Mucosa of stomach (tissue), 1 donor: ENCODE data around the gene AMMECR1.

ENCODE experiments used
- H3K27me3 ChIP-seq: one replicate; pipeline ENCODE4 v1.7.0; 2013; ENCODE audit warnings: mild to moderate bottlenecking, low read length; ENCODE audit not compliant: control insufficient read depth, insufficient read depth
- H3K36me3 ChIP-seq: one replicate; pipeline ENCODE4 v1.7.0; 2013; ENCODE audit warnings: low read length; ENCODE audit not compliant: control insufficient read depth, insufficient read depth
- H3K4me1 ChIP-seq: one replicate; pipeline ENCODE4 v1.7.0; 2013; ENCODE audit warnings: mild to moderate bottlenecking, low read length; ENCODE audit not compliant: control insufficient read depth, insufficient read depth
- H3K4me3 ChIP-seq: one replicate; pipeline ENCODE4 v1.7.0; 2013; ENCODE audit warnings: low read length
- H3K9ac ChIP-seq: one replicate; pipeline ENCODE4 v1.7.0; 2013; ENCODE audit warnings: mild to moderate bottlenecking, low read length, moderate library complexity
- H3K9me3 ChIP-seq: one replicate; pipeline ENCODE4 v1.7.0; 2013; ENCODE audit warnings: mild to moderate bottlenecking, low read length, moderate library complexity; ENCODE audit not compliant: control insufficient read depth
- donor health status: Pancreatic carcinoma.

The AMMECR1 gene

DNA sequence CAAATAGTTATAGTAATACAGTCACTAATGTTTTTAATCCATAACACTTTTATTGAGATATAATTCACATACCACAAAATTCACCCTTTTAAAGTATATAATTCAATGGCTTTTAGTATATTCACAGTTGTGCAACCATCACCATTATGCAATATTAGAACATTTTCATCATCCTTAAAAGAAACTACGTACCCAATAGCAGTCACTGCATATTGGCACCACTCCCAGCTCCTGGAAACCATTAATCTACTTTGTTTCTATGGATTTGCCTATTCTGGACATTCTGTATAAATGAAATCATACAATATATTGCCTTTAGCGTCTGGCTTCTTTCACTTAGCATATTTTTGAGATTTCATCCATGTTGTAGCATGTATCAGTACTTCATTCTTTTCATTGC lies 99.3 kb downstream of the AMMECR1 start:
- Histone ChIP-seq H3K36me3 (no peaks in the 10 kb centered on the region), H3K27me3 (no peaks in the 10 kb centered on the region), H3K4me1 (no peaks in the 10 kb centered on the region), H3K9me3 (no peaks in the 10 kb centered on the region), H3K4me3 (no peak overlapping the region), H3K9ac (no peak overlapping the region)

GRCh38 chrX:110216027-110216426 lies 101.9 kb downstream of the AMMECR1 start:
- no peak overlapping the region for H3K9ac ChIP-seq
- no peak overlapping the region for H3K4me3 ChIP-seq
- no peaks in the 10 kb centered on the region for H3K27me3 ChIP-seq
- no peaks in the 10 kb centered on the region for H3K9me3 ChIP-seq
- H3K36me3 ChIP-seq: no peaks in the 10 kb centered on the region
- H3K4me1 ChIP-seq: no peaks in the 10 kb centered on the region

DNA sequence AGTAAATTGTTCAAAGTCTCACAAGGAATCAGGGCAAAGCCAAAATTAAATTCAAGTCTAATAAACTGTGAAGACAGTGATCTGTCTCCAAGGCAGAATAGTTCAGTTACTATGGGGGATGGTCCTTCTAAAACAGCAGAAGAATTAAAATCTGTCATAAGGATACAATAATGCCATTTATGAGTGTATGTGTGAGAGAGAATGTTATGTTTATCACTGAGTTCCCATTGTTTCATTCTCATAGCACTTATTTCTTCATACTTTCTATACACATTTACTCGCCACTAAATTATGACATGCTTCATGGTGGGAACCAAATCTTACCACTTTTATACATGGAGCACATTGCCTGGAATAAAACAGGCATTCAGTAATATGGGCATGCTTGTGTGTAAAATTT lies 102.5 kb downstream of the AMMECR1 start:
- Histone ChIP-seq H3K27me3 (no peaks in the 10 kb centered on the region), H3K4me1 (no peaks in the 10 kb centered on the region), H3K9me3 (no peaks in the 10 kb centered on the region), H3K9ac (no peak overlapping the region), H3K4me3 (no peak overlapping the region), H3K36me3 (no peaks in the 10 kb centered on the region)

GRCh38 chrX:110214684-110215083 lies 103.2 kb downstream of the AMMECR1 start:
- Histone ChIP-seq H3K27me3 (no peaks in the 10 kb centered on the region), H3K36me3 (no peaks in the 10 kb centered on the region), H3K4me1 (no peaks in the 10 kb centered on the region), H3K9me3 (no peaks in the 10 kb centered on the region), H3K4me3 (no peak overlapping the region), H3K9ac (no peak overlapping the region)

DNA sequence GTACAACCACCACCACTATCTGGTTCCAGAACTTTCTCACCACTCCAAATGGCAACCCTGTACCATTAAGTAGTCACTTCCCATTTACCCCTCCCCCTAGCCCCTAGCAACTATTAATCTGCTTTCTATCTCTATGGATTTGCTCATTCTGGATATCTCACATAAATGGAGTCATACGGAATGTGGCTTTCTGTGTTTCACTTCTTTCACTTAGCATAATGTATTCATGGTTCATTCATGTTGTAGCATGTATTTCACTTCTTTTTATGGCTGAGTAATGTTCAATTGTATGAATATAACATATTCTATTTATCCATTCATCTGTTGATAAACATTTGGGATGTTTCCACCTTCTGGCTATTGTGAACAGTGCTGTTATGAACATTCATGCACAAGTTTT lies 104.7 kb downstream of the AMMECR1 start:
- Histone ChIP-seq H3K27me3 (no peaks in the 10 kb centered on the region), H3K4me1 (no peaks in the 10 kb centered on the region), H3K4me3 (no peak overlapping the region), H3K9me3 (no peaks in the 10 kb centered on the region), H3K9ac (no peak overlapping the region), H3K36me3 (no peaks in the 10 kb centered on the region)

DNA sequence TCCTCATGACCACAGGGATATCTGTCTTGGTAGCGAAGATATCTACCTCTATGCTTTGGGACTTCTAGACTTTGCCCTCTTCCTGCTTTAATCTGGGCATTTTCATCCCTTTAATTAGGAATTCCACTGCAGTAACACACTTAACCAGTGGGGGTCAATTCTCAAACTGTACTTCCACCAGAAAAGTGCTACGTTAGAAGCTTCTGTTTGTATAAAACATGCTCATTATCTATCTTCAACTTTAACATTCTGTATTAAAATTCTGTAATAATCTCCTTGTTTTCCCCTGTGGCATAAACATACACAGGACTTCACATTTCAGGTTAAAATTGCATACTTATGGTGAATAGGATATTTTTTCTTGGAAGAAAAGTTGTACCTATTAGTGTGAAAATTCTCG lies 105.6 kb downstream of the AMMECR1 start:
- Histone ChIP-seq H3K27me3 (no peaks in the 10 kb centered on the region), H3K4me3 (no peak overlapping the region), H3K4me1 (no peaks in the 10 kb centered on the region), H3K9me3 (no peaks in the 10 kb centered on the region), H3K9ac (no peak overlapping the region), H3K36me3 (no peaks in the 10 kb centered on the region)

GRCh38 chrX:110211340-110211739 lies 106.5 kb downstream of the AMMECR1 start:
- H3K27me3 ChIP-seq: no peaks in the 10 kb centered on the region
- H3K9me3 ChIP-seq: no peaks in the 10 kb centered on the region
- H3K36me3 ChIP-seq: no peaks in the 10 kb centered on the region
- no peaks in the 10 kb centered on the region for H3K4me1 ChIP-seq
- no peak overlapping the region for H3K9ac ChIP-seq
- no peak overlapping the region for H3K4me3 ChIP-seq

DNA sequence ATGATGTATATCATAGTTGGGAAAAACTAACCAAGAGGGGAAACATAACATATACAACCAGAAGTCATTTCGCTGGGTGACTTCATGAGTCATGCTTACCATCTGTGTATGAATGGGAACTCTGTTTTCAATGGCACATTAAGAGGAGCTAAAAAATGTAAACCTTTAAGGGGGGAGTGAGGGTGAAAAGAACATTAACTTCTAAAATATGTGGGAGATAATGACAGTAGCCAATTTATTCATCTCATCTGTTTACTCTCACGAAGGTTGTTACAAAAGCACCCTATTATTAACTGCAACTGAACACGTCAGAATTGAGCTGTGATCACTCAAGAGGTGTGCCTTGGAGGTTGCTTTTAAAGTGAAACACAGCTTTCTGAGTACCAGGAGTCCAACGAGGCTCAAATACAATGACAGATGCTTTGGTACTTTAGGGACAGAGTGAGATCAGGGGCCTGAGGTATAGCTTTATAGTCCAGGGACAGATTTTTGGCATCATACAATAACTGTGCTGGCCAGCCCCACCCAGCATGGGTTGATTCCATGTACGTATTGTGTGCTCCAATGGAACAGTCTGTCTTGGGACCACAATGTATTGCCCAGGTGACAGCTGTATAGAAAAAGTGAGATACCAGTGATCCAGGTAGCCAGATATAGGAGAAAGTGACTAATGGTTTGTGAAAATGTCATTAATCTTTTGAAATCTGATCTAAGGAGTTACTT lies 107.3 kb downstream of the AMMECR1 start:
- no peaks in the 10 kb centered on the region for H3K9me3 ChIP-seq
- H3K9ac ChIP-seq: no peak overlapping the region
- no peaks in the 10 kb centered on the region for H3K4me1 ChIP-seq
- H3K36me3 ChIP-seq: no peaks in the 10 kb centered on the region
- no peak overlapping the region for H3K4me3 ChIP-seq
- no peaks in the 10 kb centered on the region for H3K27me3 ChIP-seq

GRCh38 chrX:110208092-110208491 lies 109.8 kb downstream of the AMMECR1 start:
- H3K36me3 ChIP-seq: no peaks in the 10 kb centered on the region
- H3K27me3 ChIP-seq: no peaks in the 10 kb centered on the region
- no peak overlapping the region for H3K9ac ChIP-seq
- H3K9me3 ChIP-seq: no peaks in the 10 kb centered on the region
- H3K4me3 ChIP-seq: no peak overlapping the region
- H3K4me1 ChIP-seq: no peaks in the 10 kb centered on the region

- Histone ChIP-seq H3K9me3 (no peaks in the 10 kb centered on the region), H3K9ac (no peak overlapping the region), H3K4me3 (no peak overlapping the region), H3K27me3 (no peaks in the 10 kb centered on the region), H3K4me1 (no peaks in the 10 kb centered on the region), H3K36me3 (no peaks in the 10 kb centered on the region)
Observed at GRCh38 chrX:110204986-110205385, 112.9 kb downstream of the AMMECR1 start.

GRCh38 chrX:110201799-110202198 lies 116.1 kb downstream of the AMMECR1 start:
- Histone ChIP-seq H3K27me3 (no peaks in the 10 kb centered on the region), H3K36me3 (no peaks in the 10 kb centered on the region), H3K9ac (no peak overlapping the region), H3K4me1 (no peaks in the 10 kb centered on the region), H3K9me3 (no peaks in the 10 kb centered on the region), H3K4me3 (no peak overlapping the region)

GRCh38 chrX:110194977-110195376 lies 122.9 kb downstream of the AMMECR1 start:
- Histone ChIP-seq H3K4me1 (no peaks in the 10 kb centered on the region), H3K4me3 (no peak overlapping the region), H3K27me3 (no peaks in the 10 kb centered on the region), H3K9me3 (no peaks in the 10 kb centered on the region), H3K36me3 (no peaks in the 10 kb centered on the region), H3K9ac (no peak overlapping the region)

DNA sequence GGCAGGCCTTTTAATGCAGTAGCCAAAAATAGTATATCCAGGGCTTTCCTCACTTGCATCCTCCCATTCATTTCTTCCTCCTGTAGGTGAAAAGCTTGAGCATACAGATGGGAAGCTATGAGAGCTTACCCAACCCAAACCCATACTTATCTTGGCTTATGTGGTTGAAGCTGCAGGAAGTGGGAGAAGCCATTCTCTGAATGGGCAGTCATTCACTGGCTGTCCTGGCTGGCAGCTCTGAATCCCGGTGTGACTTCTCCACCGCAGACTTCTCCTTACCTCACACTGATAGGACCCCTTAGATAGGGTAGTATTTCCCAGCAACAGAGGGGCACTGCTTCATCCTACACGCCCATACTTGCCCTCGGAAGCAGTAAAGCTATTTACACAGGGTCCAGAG lies 125.4 kb downstream of the AMMECR1 start:
- H3K36me3 ChIP-seq: no peaks in the 10 kb centered on the region
- no peaks in the 10 kb centered on the region for H3K27me3 ChIP-seq
- H3K9me3 ChIP-seq: no peaks in the 10 kb centered on the region
- H3K4me1 ChIP-seq: no peaks in the 10 kb centered on the region
- H3K9ac ChIP-seq: no peak overlapping the region
- H3K4me3 ChIP-seq: no peak overlapping the region
